Epithelial cell of proximal tubule (primary cell): Measurements from ENCODE around the gene GNL2. TPM values are rescaled to one million over a fixed set of nuclear protein-coding genes. Genes with fewer than 3 reads are reported as not detected.
"Not testable (repeated sequence)": the region's sequence is repeated elsewhere in the genome, so short reads cannot be mapped to it uniquely, and the experiment has no call there.

ENCODE experiments used
- DNase-seq: peaks from one replicate; pipeline ENCODE4 v3.0.0-alpha.2; 2011; ENCODE audit warnings: low read depth
- H3K4me3 ChIP-seq: 2 replicates; pipeline ENCODE4 v1.5.1; 2011; ENCODE audit warnings: low read depth, mild to moderate bottlenecking, low read length
- CTCF ChIP-seq: conservative IDR thresholded peaks from 2 replicates; pipeline ENCODE4 v1.5.1; 2012; ENCODE audit warnings: low read depth, mild to moderate bottlenecking, low read length
- total RNA-seq: library from RNA; depleted of rRNA; stranded (reverse); fragments of >200 nt; gene quantifications from 2 replicates; pipeline ENCODE4 v1.2.3, GENCODE V29; 2015

GNL2 gene
- total RNA-seq, 1 donor from 2014 or later, result 58.1 TPM

GRCh38 chr1:37549341-37549740 lies 46.4 kb downstream of the GNL2 start:
- no peak overlapping the region for H3K4me3 ChIP-seq
- no peak for DNase-seq
- no peak for TF ChIP-seq CTCF

GRCh38 chr1:37545019-37545418 lies 50.7 kb downstream of the GNL2 start:
- DNase-seq, result no peak
- no peak for TF ChIP-seq CTCF
- H3K4me3 ChIP-seq, result no peak overlapping the region

- no peak for DNase-seq
- no peak for TF ChIP-seq CTCF
- no peak overlapping the region for H3K4me3 ChIP-seq
Measured at GRCh38 chr1:37544530-37544929, 51.2 kb downstream of the GNL2 start.

- DNase-seq, result no peak
- no peak overlapping the region for H3K4me3 ChIP-seq
- TF ChIP-seq CTCF, result no peak
Measured at GRCh38 chr1:37540036-37540785, 55.5 kb downstream of the GNL2 start.

GRCh38 chr1:37539154-37539553 lies 56.6 kb downstream of the GNL2 start:
- H3K4me3 ChIP-seq, result not testable (repeated sequence)

GRCh38 chr1:37537378-37537777 lies 58.4 kb downstream of the GNL2 start:
- TF ChIP-seq CTCF, result no peak
- peak; percentile 67 for DNase-seq

More at GRCh38 chr1:37539154-37539553, 56.6 kb downstream of the GNL2 start:
- DNase-seq, result not testable (repeated sequence)

GRCh38 chr1:37533317-37534093 lies 62.2 kb downstream of the GNL2 start:
- no peak overlapping the region for H3K4me3 ChIP-seq
- no peak for TF ChIP-seq CTCF
- no peak for DNase-seq

More at GRCh38 chr1:37537378-37537777, 58.4 kb downstream of the GNL2 start:
- no peak overlapping the region for H3K4me3 ChIP-seq

GRCh38 chr1:37532418-37533156 lies 63.1 kb downstream of the GNL2 start:
- not testable (repeated sequence) for H3K4me3 ChIP-seq, DNase-seq

- not testable (repeated sequence) for DNase-seq, H3K4me3 ChIP-seq
Measured at GRCh38 chr1:37529888-37530287, 65.8 kb downstream of the GNL2 start.
